ENCODE data around the gene DOK6. TPM values are rescaled to one million over a fixed set of nuclear protein-coding genes. Genes with fewer than 3 reads are reported as not detected.
A peak's percentile ranks its signal among the peaks of the same experiment; 100 is the strongest.

The DOK6 gene
- total RNA-seq, 2 experiments from 2014 or later = not detected

DNA sequence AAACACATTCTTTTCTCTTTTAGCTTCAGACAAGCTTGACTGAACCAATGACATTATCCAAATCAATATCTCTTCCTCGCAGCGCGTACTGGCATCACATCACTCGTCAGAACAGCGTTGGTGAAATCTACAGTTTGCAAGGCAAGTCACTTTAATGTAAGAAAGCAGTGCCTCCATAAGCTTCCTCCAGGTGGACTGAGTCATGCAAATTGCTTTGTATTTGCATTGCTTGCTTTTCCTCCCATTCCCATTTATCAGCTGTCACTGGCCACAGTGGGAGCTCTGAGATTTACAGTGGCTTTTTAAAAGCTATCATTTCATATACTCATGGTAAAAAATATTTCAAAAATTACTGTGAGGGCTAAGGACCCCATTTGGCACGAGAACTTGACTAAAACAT, 357.0 kb downstream of the DOK6 start:
- H3K9me3 ChIP-seq (ENCODE audit: control insufficient read depth in 1 of 2, insufficient read depth in 1 of 2, low read length in 2 of 2) = peaks cover 0 to 7% of the 10 kb centered on the region in 2 experiments
- ChIA-PET POLR2A (interaction anchor here (0.8 kb wide), 1 partner anchor 10 kb away, joined by 3 read pairs; no protein-coding TSS in a partner anchor), CTCF (no interaction called here)
- Mint-ChIP-seq H3K9me3 (peaks cover 11% of the 10 kb centered on the region), H3K27me3 (no peaks in the 10 kb centered on the region), H3K4me3 (no peak overlapping the region), H3K4me1 (ENCODE audit: low read depth) (peaks cover 45% of the 10 kb centered on the region), H3K27ac (peak overlapping the region; percentile 48), H3K36me3 (ENCODE audit: low read depth) (peaks cover 47% of the 10 kb centered on the region)
- ATAC-seq (ENCODE audit: poor library complexity) (no peak), DNase-seq (no peak)
- H3K36me3 ChIP-seq (ENCODE audit: insufficient read depth, low read length) = no peaks in the 10 kb centered on the region
- TF ChIP-seq, protein P1, sequence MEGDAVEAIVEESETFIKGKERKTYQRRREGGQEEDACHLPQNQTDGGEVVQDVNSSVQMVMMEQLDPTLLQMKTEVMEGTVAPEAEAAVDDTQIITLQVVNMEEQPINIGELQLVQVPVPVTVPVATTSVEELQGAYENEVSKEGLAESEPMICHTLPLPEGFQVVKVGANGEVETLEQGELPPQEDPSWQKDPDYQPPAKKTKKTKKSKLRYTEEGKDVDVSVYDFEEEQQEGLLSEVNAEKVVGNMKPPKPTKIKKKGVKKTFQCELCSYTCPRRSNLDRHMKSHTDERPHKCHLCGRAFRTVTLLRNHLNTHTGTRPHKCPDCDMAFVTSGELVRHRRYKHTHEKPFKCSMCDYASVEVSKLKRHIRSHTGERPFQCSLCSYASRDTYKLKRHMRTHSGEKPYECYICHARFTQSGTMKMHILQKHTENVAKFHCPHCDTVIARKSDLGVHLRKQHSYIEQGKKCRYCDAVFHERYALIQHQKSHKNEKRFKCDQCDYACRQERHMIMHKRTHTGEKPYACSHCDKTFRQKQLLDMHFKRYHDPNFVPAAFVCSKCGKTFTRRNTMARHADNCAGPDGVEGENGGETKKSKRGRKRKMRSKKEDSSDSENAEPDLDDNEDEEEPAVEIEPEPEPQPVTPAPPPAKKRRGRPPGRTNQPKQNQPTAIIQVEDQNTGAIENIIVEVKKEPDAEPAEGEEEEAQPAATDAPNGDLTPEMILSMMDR (IDR thresholded peaks at IDR 0.05) = no peak
- H3K4me3 ChIP-seq (ENCODE audit: low read length) = no peak overlapping the region
- intact Hi-C loops (cut with DNase I, micrococcal nuclease) = no loop called here
- peaks cover 12% of the 10 kb centered on the region for H3K4me1 ChIP-seq (ENCODE audit: insufficient read depth, low read length)
- H3K27ac ChIP-seq (ENCODE audit: low read depth in 1 of 2, low read length in 2 of 2) = no peak overlapping the region
- H3K27me3 ChIP-seq (ENCODE audit: control insufficient read depth in 1 of 2, insufficient read depth in 2 of 2, low read length in 2 of 2) = no peaks in the 10 kb centered on the region

DNA sequence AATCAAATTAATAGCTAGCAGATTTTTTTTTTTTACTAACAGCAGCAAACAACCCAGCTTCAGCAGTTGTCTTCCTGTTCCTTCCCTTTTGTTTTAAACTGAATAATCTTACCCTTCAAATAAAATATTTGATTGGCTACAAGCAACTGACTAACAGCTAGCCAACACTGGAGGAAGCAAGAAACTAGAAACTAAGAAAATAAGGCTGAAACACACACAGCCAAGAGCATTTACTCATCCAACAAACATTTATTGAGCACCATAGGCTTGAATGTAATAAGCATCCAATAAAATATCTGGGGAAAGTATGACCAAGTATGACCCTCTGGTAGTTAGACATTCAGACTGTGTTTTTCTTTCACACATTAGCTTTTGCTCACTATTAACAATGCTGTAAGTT, 357.8 kb downstream of the DOK6 start:
- peaks cover 47% of the 10 kb centered on the region for H3K36me3 Mint-ChIP-seq (ENCODE audit: low read depth)
- peaks cover 0 to 7% of the 10 kb centered on the region in 2 experiments for H3K9me3 ChIP-seq (ENCODE audit: control insufficient read depth in 1 of 2, insufficient read depth in 1 of 2, low read length in 2 of 2)
- peak overlapping the region; percentile 48 for H3K27ac Mint-ChIP-seq
- H3K9me3 Mint-ChIP-seq = peaks cover 11% of the 10 kb centered on the region
- H3K27me3 Mint-ChIP-seq = no peaks in the 10 kb centered on the region
- intact Hi-C loops (cut with DNase I, micrococcal nuclease) = no loop called here
- DNase-seq (no peak), ATAC-seq (ENCODE audit: poor library complexity) (no peak)
- no peak overlapping the region for H3K4me3 Mint-ChIP-seq
- CTCF ChIA-PET = no interaction called here
- peaks cover 45% of the 10 kb centered on the region for H3K4me1 Mint-ChIP-seq (ENCODE audit: low read depth)
- no peaks in the 10 kb centered on the region for H3K36me3 ChIP-seq (ENCODE audit: insufficient read depth, low read length)
- no peak overlapping the region for H3K27ac ChIP-seq (ENCODE audit: low read depth in 1 of 2, low read length in 2 of 2)
- no peaks in the 10 kb centered on the region for H3K27me3 ChIP-seq (ENCODE audit: control insufficient read depth in 1 of 2, insufficient read depth in 2 of 2, low read length in 2 of 2)
- H3K4me3 ChIP-seq (ENCODE audit: low read length) = no peak overlapping the region
- POLR2A ChIA-PET = no interaction called here
- H3K4me1 ChIP-seq (ENCODE audit: insufficient read depth, low read length) = peaks cover 12% of the 10 kb centered on the region
- TF ChIP-seq, protein P1 (IDR thresholded peaks at IDR 0.05) = no peak

DNA sequence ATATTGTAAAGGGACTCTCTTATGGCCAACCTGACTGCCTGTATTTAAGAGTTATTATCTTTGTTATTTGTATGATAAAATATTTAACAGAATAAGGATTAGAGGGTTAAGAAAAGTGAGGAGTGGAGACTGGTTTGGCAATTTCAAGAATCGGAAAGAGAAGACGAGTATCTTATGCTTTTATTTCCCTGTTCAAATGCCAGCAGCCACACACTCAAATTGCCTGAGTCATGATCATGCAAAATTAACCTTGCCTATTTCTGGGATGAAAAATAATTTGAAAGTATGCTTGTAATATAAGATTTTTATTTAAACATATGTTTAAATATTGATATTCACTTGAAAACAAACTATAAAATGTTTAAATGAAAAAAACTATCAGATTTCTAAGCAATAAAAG, 358.4 kb downstream of the DOK6 start:
- intact Hi-C loops (cut with DNase I, micrococcal nuclease) = no loop called here
- Mint-ChIP-seq H3K9me3 (peaks cover 11% of the 10 kb centered on the region), H3K36me3 (ENCODE audit: low read depth) (peaks cover 44% of the 10 kb centered on the region), H3K4me3 (no peak overlapping the region), H3K4me1 (ENCODE audit: low read depth) (peaks cover 44% of the 10 kb centered on the region), H3K27me3 (no peaks in the 10 kb centered on the region), H3K27ac (no peak overlapping the region)
- DNase-seq (no peak), ATAC-seq (ENCODE audit: poor library complexity) (no peak)
- TF ChIP-seq, protein P1 (IDR thresholded peaks at IDR 0.05) = no peak
- ChIA-PET CTCF (no interaction called here), POLR2A (no interaction called here)
- Histone ChIP-seq H3K9me3 (ENCODE audit: control insufficient read depth in 1 of 2, insufficient read depth in 1 of 2, low read length in 2 of 2) (peaks cover 0 to 7% of the 10 kb centered on the region in 2 experiments), H3K27me3 (ENCODE audit: control insufficient read depth in 1 of 2, insufficient read depth in 2 of 2, low read length in 2 of 2) (no peaks in the 10 kb centered on the region), H3K4me3 (ENCODE audit: low read length) (no peak overlapping the region), H3K27ac (ENCODE audit: low read depth in 1 of 2, low read length in 2 of 2) (no peak overlapping the region), H3K4me1 (ENCODE audit: insufficient read depth, low read length) (peaks cover 12% of the 10 kb centered on the region), H3K36me3 (ENCODE audit: insufficient read depth, low read length) (no peaks in the 10 kb centered on the region)

All from CD4-positive, alpha-beta T cell (primary cell).